Uterus (tissue), 4 donors: ENCODE measurements around the gene KLHL15. TPM values are rescaled to one million over a fixed set of nuclear protein-coding genes. Genes with fewer than 3 reads are reported as not detected.

Source experiments
- DNase-seq, 2 donors: peaks; one replicate each; pipeline ENCODE4 v3.0.0-alpha.2; 2019 to 2020
- H3K27ac ChIP-seq, 2 donors: fragments of 200-600 bp; sonication (generic); 1 replicate in 1 of 2; 2 replicates in 1 of 2; pipeline ENCODE4 v1.5.1; 2016 to 2018
- H3K27me3 ChIP-seq, 2 donors: fragments of 200-600 bp; sonication (generic); one replicate each; pipeline ENCODE4 v1.5.1; 2018 to 2019; ENCODE audit warnings: control low read depth in 1 of 2
- H3K36me3 ChIP-seq, 2 donors: fragments of 200-600 bp; sonication (generic); one replicate each; pipeline ENCODE4 v1.5.1; 2019; ENCODE audit warnings: control low read depth in 1 of 2
- H3K4me1 ChIP-seq, 2 donors: fragments of 200-600 bp; sonication (generic); one replicate each; pipeline ENCODE4 v1.5.1; 2018 to 2019; ENCODE audit warnings: control low read depth in 1 of 2
- H3K4me3 ChIP-seq, 2 donors: fragments of 200-600 bp; sonication (generic); 1 replicate in 1 of 2; 2 replicates in 1 of 2; pipeline ENCODE4 v1.5.1; 2018 to 2019; ENCODE audit warnings: mild to moderate bottlenecking in 1 of 2
- H3K9me3 ChIP-seq, 2 donors: fragments of 200-600 bp; sonication (generic); one replicate each; pipeline ENCODE4 v1.5.1; 2019; ENCODE audit warnings: control low read depth in 1 of 2
- CTCF ChIP-seq, 4 experiments: fragments of 200-600 bp in 2 of 4; fragments of 450-650 bp in 2 of 4; sonication (generic) in 2 of 4; IDR thresholded peaks; one replicate each; pipeline ENCODE4 v1.5.1; 2016 to 2019; ENCODE audit warnings: antibody characterized with exemption in 4 of 4, mild to moderate bottlenecking in 2 of 4, moderate library complexity in 1 of 4
- POLR2A ChIP-seq, 2 donors: fragments of 450-650 bp; IDR thresholded peaks; one replicate each; pipeline ENCODE4 v1.6.1; 2016; ENCODE audit warnings: antibody characterized with exemption in 2 of 2, mild to moderate bottlenecking in 1 of 2, moderate library complexity in 1 of 2
- intact Hi-C: fragments of 100-400 bp; cut with DNase I; formaldehyde crosslinking; loops from one replicate; pipeline ENCODE4 v1.15.1; 2023; ENCODE audit warnings: low total_unique reads
- total RNA-seq, 4 donors: library from RNA; depleted of rRNA in 3 of 4; stranded (reverse); fragments of >200 nt in 3 of 4; gene quantifications; one replicate each; pipeline versions ENCODE4 v1.1.0 to v1.2.4, GENCODE V29; 2014 to 2023
- donor health status: DM: yes; HTN: yes; CAD: no.

Gene KLHL15
- total RNA-seq, 4 donors from 2014 or later: 8.7 to 47.1 (median 17.7) TPM

GRCh38 chrX:24023972-24024669 lies 2.9 kb downstream of the KLHL15 start:
- peaks cover 0 to 4% of the 10 kb centered on the region in 2 donors for H3K27me3 ChIP-seq
- no peaks in the 10 kb centered on the region for H3K9me3 ChIP-seq
- intact Hi-C loops: loop anchor here (10.0 kb wide), 1 partner anchor 109 kb away; no protein-coding TSS in a partner anchor
- TF ChIP-seq POLR2A (IDR thresholded peaks at IDR 0.05) (no peak), CTCF (IDR thresholded peaks at IDR 0.05) (no peak)
- no peaks in the 10 kb centered on the region for H3K4me1 ChIP-seq
- DNase-seq: no peak
- H3K4me3 ChIP-seq: peak overlapping the region; percentile 29 to 74
- H3K36me3 ChIP-seq: no peaks in the 10 kb centered on the region
- H3K27ac ChIP-seq: peak overlapping the region; percentile 81 to 97

GRCh38 chrX:24023544-24023943 lies 3.4 kb downstream of the KLHL15 start:
- H3K36me3 ChIP-seq: no peaks in the 10 kb centered on the region
- no peaks in the 10 kb centered on the region for H3K4me1 ChIP-seq
- peak overlapping the region in 1 of 2 donors; percentile 81 for H3K27ac ChIP-seq
- no peak for DNase-seq
- peak overlapping the region in 1 of 2 donors; percentile 74 for H3K4me3 ChIP-seq
- TF ChIP-seq POLR2A (IDR thresholded peaks at IDR 0.05) (no peak), CTCF (IDR thresholded peaks at IDR 0.05) (no peak)
- H3K27me3 ChIP-seq: peaks cover 0 to 4% of the 10 kb centered on the region in 2 donors
- H3K9me3 ChIP-seq: no peaks in the 10 kb centered on the region
- intact Hi-C loops: loop anchor here (10.0 kb wide), 1 partner anchor 109 kb away; no protein-coding TSS in a partner anchor

- Histone ChIP-seq H3K4me1 (no peaks in the 10 kb centered on the region), H3K4me3 (no peak overlapping the region), H3K27ac (peak overlapping the region in 1 of 2 donors; percentile 25), H3K9me3 (no peaks in the 10 kb centered on the region), H3K36me3 (no peaks in the 10 kb centered on the region), H3K27me3 (no peaks in the 10 kb centered on the region)
- intact Hi-C loops: loop anchor here (10.0 kb wide), 1 partner anchor 106 kb away; no protein-coding TSS in a partner anchor
- no peak for DNase-seq
- TF ChIP-seq CTCF (IDR thresholded peaks at IDR 0.05): no peak
- no peak for TF ChIP-seq POLR2A (IDR thresholded peaks at IDR 0.05)
Measured at GRCh38 chrX:24020306-24020876, 6.6 kb downstream of the KLHL15 start.

- Histone ChIP-seq H3K36me3 (no peaks in the 10 kb centered on the region), H3K27me3 (no peaks in the 10 kb centered on the region), H3K9me3 (no peaks in the 10 kb centered on the region), H3K4me3 (no peak overlapping the region), H3K4me1 (no peaks in the 10 kb centered on the region), H3K27ac (no peak overlapping the region)
- intact Hi-C loops: no loop called here
- TF ChIP-seq CTCF (IDR thresholded peaks at IDR 0.05): no peak
- no peak for TF ChIP-seq POLR2A (IDR thresholded peaks at IDR 0.05)
- DNase-seq: no peak
Measured at GRCh38 chrX:24019448-24019847, 7.5 kb downstream of the KLHL15 start.

- no peak for TF ChIP-seq POLR2A (IDR thresholded peaks at IDR 0.05)
- no peak for TF ChIP-seq CTCF (IDR thresholded peaks at IDR 0.05)
- H3K4me1 ChIP-seq: no peaks in the 10 kb centered on the region
- intact Hi-C loops: no loop called here
- no peak for DNase-seq
- no peak overlapping the region for H3K4me3 ChIP-seq
- no peak overlapping the region for H3K27ac ChIP-seq
- H3K9me3 ChIP-seq: no peaks in the 10 kb centered on the region
- H3K27me3 ChIP-seq: no peaks in the 10 kb centered on the region
- H3K36me3 ChIP-seq: no peaks in the 10 kb centered on the region
Measured at GRCh38 chrX:24018809-24019208, 8.2 kb downstream of the KLHL15 start.
